Ovary (tissue), 9 donors: ENCODE results near the gene OR2S2. TPM values are rescaled to one million over a fixed set of nuclear protein-coding genes. Genes with fewer than 3 reads are reported as not detected.

Source experiments
- DNase-seq, 5 donors: peaks; one replicate each; pipeline ENCODE4 v3.0.0-alpha.2; 2019 to 2020
- H3K27ac ChIP-seq, 2 donors: fragments of 200-600 bp; one replicate each; pipeline versions ENCODE4 v1.5.1 to v1.8.0; 2019 to 2022
- H3K27me3 ChIP-seq: fragments of 200-600 bp; one replicate; pipeline ENCODE4 v1.8.0; 2022
- H3K36me3 ChIP-seq: fragments of 200-600 bp; sonication (generic); one replicate; pipeline ENCODE4 v1.5.1; 2019
- H3K4me1 ChIP-seq: one replicate; pipeline ENCODE4 v1.8.1; 2013; ENCODE audit warnings: mild to moderate bottlenecking, moderate library complexity; ENCODE audit not compliant: insufficient read depth
- H3K4me3 ChIP-seq: fragments of 200-600 bp; sonication (generic); one replicate; pipeline ENCODE4 v1.5.1; 2017
- H3K9me3 ChIP-seq, 2 donors: fragments of 200-600 bp in 1 of 2; sonication (generic) in 1 of 2; one replicate each; pipeline versions ENCODE4 v1.5.1 to v1.8.1; 2013 to 2019; ENCODE audit warnings: mild to moderate bottlenecking in 1 of 2, moderate library complexity in 1 of 2
- EP300 ChIP-seq: sonication (generic); formaldehyde crosslinking; IDR thresholded peaks from one replicate; pipeline ENCODE4 v1.6.1; 2017; ENCODE audit warnings: antibody characterized with exemption
- POLR2A ChIP-seq: fragments of 450-650 bp; IDR thresholded peaks from one replicate; pipeline ENCODE4 v1.6.1; 2017; ENCODE audit warnings: antibody characterized with exemption, mild to moderate bottlenecking, moderate library complexity
- WGBS, 3 donors: extraction: QIAGEN DNeasy Blood & Tissue Kit in 1 of 3; methylation state at CpG; one replicate each; pipeline versions ENCODE4 v1.1.5 to v1.1.7; 2013 to 2017; 5-methylcytosine and 5-hydroxymethylcytosine counted together
- intact Hi-C, 4 donors: fragments of 100-400 bp; cut with DNase I; formaldehyde crosslinking; loops; one replicate each; pipeline versions ENCODE4 v1.11.0 to v1.15.1; 2022 to 2023
- polyA plus RNA-seq, 2 donors: library from polyadenylated mRNA; stranded (reverse); fragments of 200-250 nt in 1 of 2; fragments of 350-450 nt in 1 of 2; fragmentation: Illumina TruSeq in 1 of 2; extraction: RNeasy Lipid Tissue Mini Kit (QIAGEN cat#74804) in 1 of 2; gene quantifications; one replicate each; pipeline ENCODE4 v1.2.3, GENCODE V29; 2013 to 2014
- total RNA-seq, 7 donors: library from RNA; depleted of rRNA in 2 of 7; stranded (reverse); fragments of >200 nt in 2 of 7; fragmentation: NEBNext Ultra II Directional in 3 of 7; extraction: Animal tissue kit (Norgen Biotek cat#: 25700) in 3 of 7; gene quantifications; one replicate each; pipeline versions ENCODE4 v1.1.0 to v1.2.4, GENCODE V29; 2016 to 2023
- TF ChIP-seq, protein P1 (sequence below), 3 donors: fragments of 450-650 bp in 2 of 3; fragments of 200-600 bp in 1 of 3; IDR thresholded peaks; one replicate each; pipeline versions ENCODE4 v1.5.1 to v1.8.0; 2016 to 2022; ENCODE audit warnings: antibody characterized with exemption in 3 of 3, mild to moderate bottlenecking in 1 of 3
- donor health status: DM: no; HTN: no; CAD: no; lungs with moderate emphysema.
- donor health status: DM: no; HTN: no; CAD: no.
- donor health status: Bipolar disorder and iron deficiency.
- donor health status: DM: yes; HTN: yes; CAD: no.
- donor health status: DM: no; HTN: no; CAD: no.
- donor health status: DM: yes; HTN: yes; CAD: no.

Gene OR2S2
- total and polyA plus RNA-seq, 9 donors: not detected

DNA sequence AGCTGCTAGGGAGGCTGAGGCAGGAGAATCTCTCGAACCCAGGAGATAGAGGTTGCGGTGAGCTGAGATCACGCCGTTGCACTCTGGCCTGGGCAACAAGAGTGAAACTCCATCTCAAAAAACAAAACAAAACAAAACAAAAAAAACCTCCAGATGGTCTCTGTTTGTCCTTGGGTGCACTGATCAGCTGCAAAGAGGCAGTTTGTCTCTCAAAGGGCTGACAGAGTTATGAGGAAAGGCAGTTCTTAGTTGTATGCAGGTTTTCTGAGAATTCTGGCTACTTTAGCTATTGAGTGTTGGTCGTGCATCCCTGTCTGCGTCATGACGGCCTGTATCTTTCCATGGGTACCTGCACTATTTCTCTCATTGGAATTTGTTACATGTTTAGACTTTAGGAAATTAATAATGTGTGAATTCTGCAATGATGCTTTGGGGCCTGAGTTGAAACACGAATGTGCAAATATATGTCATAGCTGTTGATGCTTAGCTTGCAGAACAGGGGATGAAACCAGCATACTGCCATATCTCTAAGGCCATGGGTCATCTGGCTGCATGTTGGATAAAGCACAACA, 18.2 kb downstream of the OR2S2 start:
- Histone ChIP-seq H3K9me3 (no peaks in the 10 kb centered on the region), H3K27me3 (no peaks in the 10 kb centered on the region), H3K4me1 (no peaks in the 10 kb centered on the region), H3K36me3 (no peaks in the 10 kb centered on the region), H3K27ac (no peak overlapping the region), H3K4me3 (no peak overlapping the region)
- DNase-seq: no peak
- no peak for TF ChIP-seq POLR2A
- TF ChIP-seq, protein P1, sequence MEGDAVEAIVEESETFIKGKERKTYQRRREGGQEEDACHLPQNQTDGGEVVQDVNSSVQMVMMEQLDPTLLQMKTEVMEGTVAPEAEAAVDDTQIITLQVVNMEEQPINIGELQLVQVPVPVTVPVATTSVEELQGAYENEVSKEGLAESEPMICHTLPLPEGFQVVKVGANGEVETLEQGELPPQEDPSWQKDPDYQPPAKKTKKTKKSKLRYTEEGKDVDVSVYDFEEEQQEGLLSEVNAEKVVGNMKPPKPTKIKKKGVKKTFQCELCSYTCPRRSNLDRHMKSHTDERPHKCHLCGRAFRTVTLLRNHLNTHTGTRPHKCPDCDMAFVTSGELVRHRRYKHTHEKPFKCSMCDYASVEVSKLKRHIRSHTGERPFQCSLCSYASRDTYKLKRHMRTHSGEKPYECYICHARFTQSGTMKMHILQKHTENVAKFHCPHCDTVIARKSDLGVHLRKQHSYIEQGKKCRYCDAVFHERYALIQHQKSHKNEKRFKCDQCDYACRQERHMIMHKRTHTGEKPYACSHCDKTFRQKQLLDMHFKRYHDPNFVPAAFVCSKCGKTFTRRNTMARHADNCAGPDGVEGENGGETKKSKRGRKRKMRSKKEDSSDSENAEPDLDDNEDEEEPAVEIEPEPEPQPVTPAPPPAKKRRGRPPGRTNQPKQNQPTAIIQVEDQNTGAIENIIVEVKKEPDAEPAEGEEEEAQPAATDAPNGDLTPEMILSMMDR (IDR thresholded peaks at IDR 0.05): no peak
- no peak for TF ChIP-seq EP300
- WGBS, 3 donors: 74 to 91% (median 77%) methylated on average over 8 of the region's 8 CpGs
- intact Hi-C loops: loop anchor here in 2 of 4 donors (5.0 to 10.0 kb wide), 2 partner anchors 32 to 145 kb away; partner anchors contain the start of genes HRCT1 (in 1 of the 2), NPR2 (in 1 of the 2) and SPAAR (in 1 of the 2)

DNA sequence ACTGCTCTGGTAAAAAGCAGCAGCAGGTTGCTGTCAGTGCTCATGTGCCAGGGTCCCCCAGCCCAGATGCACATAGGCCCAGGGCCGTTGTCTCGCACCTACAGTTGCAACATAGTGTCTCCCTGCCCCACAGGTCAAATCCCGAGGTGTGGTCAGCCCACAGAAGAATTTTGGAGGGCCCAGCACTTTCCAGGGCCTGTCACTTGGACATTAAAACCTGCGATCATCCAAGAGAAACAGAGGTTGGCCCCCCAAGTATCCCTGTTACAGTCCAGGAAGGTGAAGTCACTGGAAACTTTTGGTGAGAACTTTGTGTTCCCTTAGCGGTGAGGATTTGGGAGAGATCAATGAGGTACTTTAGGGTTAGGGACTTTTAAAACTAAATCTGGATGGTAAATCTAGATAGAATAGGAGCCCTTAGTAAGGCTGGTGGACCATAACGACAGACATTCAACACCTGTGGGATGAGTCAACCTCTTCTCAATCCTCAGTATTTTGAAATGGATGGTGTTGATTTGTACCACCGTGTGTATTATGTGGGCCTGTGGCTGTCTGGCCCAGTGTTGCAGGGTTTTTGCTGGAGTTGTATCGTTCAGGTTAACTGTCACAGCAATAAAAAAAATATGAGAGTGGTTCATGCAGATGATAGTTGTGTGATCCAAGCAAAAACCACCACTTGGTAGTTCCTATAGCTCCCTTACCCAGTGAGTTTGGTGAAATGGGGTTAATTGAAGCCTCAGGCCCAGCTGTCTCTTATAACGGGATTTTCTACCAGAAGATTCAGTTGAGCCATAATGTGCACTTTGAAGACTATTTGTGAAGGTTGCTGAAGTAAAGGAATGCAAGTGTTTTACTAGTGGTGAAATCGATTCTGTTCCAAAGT, 19.2 kb downstream of the OR2S2 start:
- Histone ChIP-seq H3K27ac (no peak overlapping the region), H3K4me1 (no peaks in the 10 kb centered on the region), H3K27me3 (no peaks in the 10 kb centered on the region), H3K4me3 (no peak overlapping the region), H3K9me3 (no peaks in the 10 kb centered on the region), H3K36me3 (no peaks in the 10 kb centered on the region)
- no peak for TF ChIP-seq POLR2A
- TF ChIP-seq, protein P1 (IDR thresholded peaks at IDR 0.05): no peak
- TF ChIP-seq EP300: no peak
- intact Hi-C loops: no loop called here
- 79 to 90% (median 85%) methylated on average over 10 of the region's 10 CpGs for WGBS, 3 donors
- no peak for DNase-seq

DNA sequence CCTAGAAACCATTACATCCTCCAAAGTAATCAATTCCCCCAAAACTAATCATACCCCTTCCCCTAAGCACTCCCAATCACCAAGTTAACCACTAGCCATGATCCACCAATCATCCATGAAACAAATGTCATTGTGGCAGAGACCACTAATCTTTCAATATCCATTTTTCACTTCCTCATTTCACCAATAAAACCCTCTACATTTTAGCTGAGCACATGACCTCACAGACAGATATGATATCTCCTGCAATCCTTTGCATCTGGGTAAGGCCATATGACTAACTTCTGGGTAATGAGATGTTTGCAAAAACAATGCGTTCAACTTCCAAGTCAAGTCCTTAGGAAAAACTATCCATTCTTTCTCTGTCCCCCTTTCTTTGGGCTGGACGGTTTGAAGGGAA, 20.7 kb downstream of the OR2S2 start:
- 59 to 86% (median 76%) methylated on average over 2 of the region's 2 CpGs for WGBS, 3 donors
- intact Hi-C loops: no loop called here

DNA sequence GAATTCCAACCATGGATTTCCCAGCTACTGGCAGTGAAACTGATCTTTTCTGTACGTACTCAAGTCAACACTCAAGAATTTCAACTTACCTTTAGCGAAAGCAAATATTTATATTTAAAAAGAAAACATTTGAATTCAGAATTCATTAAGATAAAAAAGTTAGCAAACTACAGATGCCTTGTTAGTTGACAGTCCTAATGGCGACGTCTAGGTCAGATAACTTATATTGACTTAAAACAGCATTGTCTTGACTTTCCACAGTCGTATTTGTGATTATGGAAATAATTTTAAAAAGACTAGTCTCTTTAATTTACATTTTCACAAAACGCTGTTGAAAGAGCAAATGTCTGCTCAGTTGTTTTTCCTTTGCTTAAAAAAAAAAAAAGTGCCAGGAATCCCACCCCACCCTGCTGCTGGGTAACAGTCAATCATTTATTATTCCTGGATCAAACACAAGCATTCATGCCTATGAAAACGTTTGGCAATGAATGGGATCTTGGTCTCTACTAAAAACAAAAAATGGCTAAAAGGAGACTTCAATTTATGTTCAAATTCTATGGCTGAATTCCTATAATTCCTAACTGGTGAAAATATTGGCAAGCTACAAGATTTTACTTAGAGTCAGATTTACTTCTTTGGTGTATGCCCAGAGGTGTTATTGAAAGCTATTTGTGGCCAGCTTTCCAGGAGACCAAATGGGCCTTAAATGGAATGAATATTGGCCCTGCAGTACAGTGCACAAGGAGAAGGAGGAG, 22.0 kb downstream of the OR2S2 start:
- Histone ChIP-seq H3K4me3 (no peak overlapping the region), H3K9me3 (no peaks in the 10 kb centered on the region), H3K27ac (no peak overlapping the region), H3K36me3 (no peaks in the 10 kb centered on the region), H3K4me1 (no peaks in the 10 kb centered on the region), H3K27me3 (no peaks in the 10 kb centered on the region)
- DNase-seq: no peak
- 20 to 34% (median 21%) methylated on average over 7 of the region's 7 CpGs for WGBS, 3 donors
- TF ChIP-seq EP300 (no peak), POLR2A (no peak)
- TF ChIP-seq, protein P1 (IDR thresholded peaks at IDR 0.05): no peak
- intact Hi-C loops: no loop called here

More for the DNA sequence above, 20.7 kb downstream of the OR2S2 start:
- no peaks in the 10 kb centered on the region for H3K36me3 ChIP-seq
- no peak overlapping the region for H3K4me3 ChIP-seq
- DNase-seq: no peak
- no peak overlapping the region for H3K27ac ChIP-seq
- H3K27me3 ChIP-seq: no peaks in the 10 kb centered on the region
- TF ChIP-seq, protein P1 (IDR thresholded peaks at IDR 0.05): no peak
- TF ChIP-seq EP300 (no peak), POLR2A (no peak)
- no peaks in the 10 kb centered on the region for H3K4me1 ChIP-seq
- H3K9me3 ChIP-seq: no peaks in the 10 kb centered on the region
